Effector memory CD4-positive, alpha-beta T cell (primary cell): ENCODE data around the gene HMGCS2.
"Not testable (repeated sequence)": the region's sequence is repeated elsewhere in the genome, so short reads cannot be mapped to it uniquely, and the experiment has no call there.

Experiments used
- DNase-seq, 3 donors: peaks; one replicate each; pipeline ENCODE4 v3.0.0-alpha.2; 2020
- H3K27ac ChIP-seq: 2 replicates; pipeline ENCODE4 v1.7.0; 2013; ENCODE audit warnings: mild to moderate bottlenecking, low read length, moderate library complexity; ENCODE audit not compliant: insufficient read depth, poor library complexity, severe bottlenecking
- H3K27me3 ChIP-seq: replicated peaks from 2 replicates; pipeline ENCODE4 v1.7.0; 2013; ENCODE audit warnings: mild to moderate bottlenecking, low read length; ENCODE audit not compliant: insufficient read depth, control insufficient read depth, poor library complexity, severe bottlenecking
- H3K36me3 ChIP-seq: 2 replicates; pipeline ENCODE4 v1.7.0; 2013; ENCODE audit warnings: mild to moderate bottlenecking, low read length, moderate library complexity; ENCODE audit not compliant: control insufficient read depth, insufficient read depth
- H3K4me1 ChIP-seq: 2 replicates; pipeline ENCODE4 v1.7.0; 2013; ENCODE audit warnings: low read length, mild to moderate bottlenecking; ENCODE audit not compliant: control insufficient read depth, insufficient read depth, poor library complexity, severe bottlenecking
- H3K4me3 ChIP-seq: 2 replicates; pipeline ENCODE4 v1.7.0; 2013; ENCODE audit warnings: low read length, low read depth, mild to moderate bottlenecking; ENCODE audit not compliant: insufficient read depth, poor library complexity, severe bottlenecking
- H3K9me3 ChIP-seq: 2 replicates; pipeline ENCODE4 v1.7.0; 2013; ENCODE audit warnings: mild to moderate bottlenecking, low read length, moderate library complexity; ENCODE audit not compliant: control insufficient read depth

The HMGCS2 gene

GRCh38 chr1:119791377-119791776 is 22.7 kb upstream of the HMGCS2 start:
- Histone ChIP-seq H3K27me3 (no peaks in the 10 kb centered on the region), H3K9me3 (no peaks in the 10 kb centered on the region), H3K4me1 (no peaks in the 10 kb centered on the region), H3K27ac (no peak overlapping the region), H3K36me3 (no peaks in the 10 kb centered on the region), H3K4me3 (no peak overlapping the region)
- DNase-seq, result no peak

- H3K4me1 ChIP-seq, result no peaks in the 10 kb centered on the region
- H3K27ac ChIP-seq, result no peak overlapping the region
- no peak for DNase-seq
- H3K27me3 ChIP-seq, result no peaks in the 10 kb centered on the region
- no peaks in the 10 kb centered on the region for H3K9me3 ChIP-seq
- H3K4me3 ChIP-seq, result no peak overlapping the region
- no peaks in the 10 kb centered on the region for H3K36me3 ChIP-seq
Measured at GRCh38 chr1:119790451-119791198, 21.9 kb upstream of the HMGCS2 start.

DNA sequence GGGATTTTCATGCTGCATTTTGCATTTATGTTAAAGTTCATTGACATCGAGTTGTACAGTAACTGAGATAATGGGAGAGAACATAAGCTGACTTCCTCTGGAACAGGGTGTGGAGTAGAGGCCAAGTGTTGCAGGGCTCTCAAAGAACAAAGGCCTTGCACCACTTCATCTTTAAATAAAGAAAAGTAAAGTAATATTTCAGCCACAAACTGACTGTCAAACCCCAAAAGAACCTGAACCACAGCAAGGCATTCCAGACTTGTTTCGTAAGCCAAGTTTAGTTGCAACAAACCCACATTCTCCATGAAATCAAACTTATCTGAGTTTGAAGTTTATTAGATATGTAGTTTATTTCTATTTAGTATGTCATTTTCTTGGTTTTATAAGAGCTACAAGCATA is 19.1 kb upstream of the HMGCS2 start:
- Histone ChIP-seq H3K27ac (no peak overlapping the region), H3K27me3 (no peaks in the 10 kb centered on the region), H3K4me1 (no peaks in the 10 kb centered on the region), H3K9me3 (no peaks in the 10 kb centered on the region), H3K36me3 (no peaks in the 10 kb centered on the region), H3K4me3 (no peak overlapping the region)
- no peak for DNase-seq

DNA sequence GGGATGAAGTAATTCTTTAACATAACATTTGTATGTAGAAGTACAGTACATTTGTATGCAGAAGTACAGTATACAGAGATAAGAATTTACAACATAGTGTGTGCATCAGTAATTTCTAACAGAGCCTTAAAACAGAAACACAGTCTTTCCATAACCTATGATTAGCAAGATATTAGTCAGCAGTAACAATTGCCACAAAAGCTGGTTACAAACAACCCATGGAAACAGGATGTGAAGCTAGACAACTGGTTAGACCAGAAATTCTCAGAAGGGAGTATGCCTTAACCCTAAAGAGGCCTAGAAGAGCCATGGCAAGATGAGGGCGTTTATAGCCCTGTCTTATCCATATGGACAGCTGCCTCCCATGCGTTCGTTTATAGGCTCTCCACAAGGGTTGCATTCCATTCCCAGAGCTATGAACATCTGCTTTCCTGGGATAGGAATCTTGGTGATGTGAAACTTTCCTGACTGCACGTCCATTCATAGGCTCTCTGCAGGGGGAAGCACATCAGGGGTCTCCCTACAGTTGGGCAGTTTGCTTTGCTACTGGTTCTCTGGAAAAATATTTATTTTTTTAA is 17.9 kb upstream of the HMGCS2 start:
- not testable (repeated sequence) for H3K9me3 ChIP-seq, H3K27me3 ChIP-seq, H3K4me1 ChIP-seq, H3K27ac ChIP-seq, H3K36me3 ChIP-seq, DNase-seq, H3K4me3 ChIP-seq

DNA sequence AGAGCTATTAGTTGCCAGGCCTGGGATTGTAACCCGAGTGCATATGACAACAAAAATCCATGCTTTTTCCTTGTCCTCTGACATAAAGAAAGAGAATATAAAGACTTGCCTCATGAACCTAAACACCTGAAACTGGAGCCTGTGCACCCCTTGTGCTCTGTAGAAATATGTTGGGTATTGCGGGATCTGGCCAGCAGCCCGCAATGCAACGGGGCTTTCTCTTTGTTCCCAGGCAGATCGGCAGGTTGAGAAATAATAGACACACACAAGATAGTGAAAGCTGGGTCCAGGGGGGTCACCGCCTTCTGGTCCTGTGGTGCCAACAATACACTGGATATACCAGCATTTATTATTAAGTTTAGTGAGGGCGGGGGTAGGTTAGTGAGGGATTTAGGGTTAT is 17.3 kb upstream of the HMGCS2 start:
- not testable (repeated sequence) for DNase-seq, H3K36me3 ChIP-seq, H3K9me3 ChIP-seq, H3K27me3 ChIP-seq, H3K27ac ChIP-seq, H3K4me1 ChIP-seq, H3K4me3 ChIP-seq

DNA sequence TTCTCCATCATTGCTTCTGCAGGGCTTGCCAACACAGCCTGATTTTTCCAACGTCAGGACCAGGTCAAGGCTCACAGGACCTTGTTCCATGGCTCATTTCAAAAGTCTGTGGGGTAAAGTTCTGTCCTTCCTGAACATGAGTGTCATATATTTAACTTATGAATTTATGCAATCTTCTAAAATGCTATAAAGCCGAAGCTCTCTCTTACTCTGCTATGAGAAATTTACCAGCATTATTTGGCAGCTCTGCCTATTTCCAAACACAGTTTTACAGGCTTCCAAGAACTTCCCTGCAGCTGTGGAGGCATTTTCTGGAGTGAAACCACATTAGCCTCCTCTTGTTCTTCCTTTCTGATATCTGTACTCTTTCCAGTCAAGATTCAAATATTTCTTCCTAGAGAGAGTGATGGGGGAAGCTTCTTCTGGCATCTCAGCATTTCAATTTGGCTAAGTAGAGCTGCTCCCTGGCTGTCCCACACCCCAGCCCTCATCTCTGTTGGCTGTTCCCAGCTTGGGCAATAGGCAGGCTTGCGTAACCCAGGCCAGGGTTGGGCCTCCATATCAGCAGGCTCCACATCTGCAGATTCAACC is 15.6 kb upstream of the HMGCS2 start:
- no peak overlapping the region for H3K4me3 ChIP-seq
- H3K36me3 ChIP-seq, result no peaks in the 10 kb centered on the region
- no peaks in the 10 kb centered on the region for H3K4me1 ChIP-seq
- no peaks in the 10 kb centered on the region for H3K27me3 ChIP-seq
- no peak overlapping the region for H3K27ac ChIP-seq
- no peaks in the 10 kb centered on the region for H3K9me3 ChIP-seq
- DNase-seq, result no peak

DNA sequence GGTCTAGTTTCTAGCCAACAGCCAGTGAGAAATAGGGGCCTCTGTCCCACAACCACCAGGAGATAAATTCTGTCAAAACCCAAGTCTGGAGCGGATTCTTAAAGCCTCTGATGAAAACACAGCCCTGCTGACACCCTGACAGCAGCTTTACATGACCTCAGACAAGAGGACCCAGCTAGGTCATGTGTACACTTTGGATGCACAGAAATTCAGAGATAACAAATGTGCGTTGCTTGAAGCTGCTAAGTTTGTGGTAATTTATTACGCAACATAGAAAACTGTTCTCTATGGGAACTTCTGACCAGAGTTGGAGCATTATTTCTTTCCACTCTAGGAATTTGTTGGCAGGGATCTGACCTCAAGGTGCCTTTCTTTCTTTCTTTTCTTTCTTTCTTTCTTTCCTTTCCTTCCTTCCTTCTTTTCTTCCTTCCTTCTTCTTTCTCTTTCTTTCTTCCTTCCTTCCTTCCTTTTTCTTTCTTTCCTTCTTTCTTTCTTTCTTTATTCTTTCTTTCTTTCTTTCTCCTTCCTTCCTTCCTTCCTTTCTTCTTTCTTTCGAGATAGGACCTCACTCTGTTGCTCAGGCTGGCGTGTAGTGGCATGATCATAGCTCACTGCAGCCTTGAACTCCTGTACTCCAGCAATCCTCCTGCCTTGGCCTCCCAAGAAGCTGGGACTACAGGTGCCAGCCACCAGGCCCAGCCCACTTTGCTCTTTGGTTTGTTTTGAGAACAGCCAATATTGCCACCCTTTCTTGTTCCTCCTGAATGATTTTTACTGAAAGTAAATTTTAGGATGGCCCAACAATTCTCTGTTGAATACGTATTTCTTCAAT is 14.9 kb upstream of the HMGCS2 start:
- no peak for DNase-seq
- H3K27me3 ChIP-seq, result no peaks in the 10 kb centered on the region
- no peaks in the 10 kb centered on the region for H3K9me3 ChIP-seq
- no peak overlapping the region for H3K4me3 ChIP-seq
- no peaks in the 10 kb centered on the region for H3K36me3 ChIP-seq
- H3K27ac ChIP-seq, result no peak overlapping the region
- no peaks in the 10 kb centered on the region for H3K4me1 ChIP-seq

DNA sequence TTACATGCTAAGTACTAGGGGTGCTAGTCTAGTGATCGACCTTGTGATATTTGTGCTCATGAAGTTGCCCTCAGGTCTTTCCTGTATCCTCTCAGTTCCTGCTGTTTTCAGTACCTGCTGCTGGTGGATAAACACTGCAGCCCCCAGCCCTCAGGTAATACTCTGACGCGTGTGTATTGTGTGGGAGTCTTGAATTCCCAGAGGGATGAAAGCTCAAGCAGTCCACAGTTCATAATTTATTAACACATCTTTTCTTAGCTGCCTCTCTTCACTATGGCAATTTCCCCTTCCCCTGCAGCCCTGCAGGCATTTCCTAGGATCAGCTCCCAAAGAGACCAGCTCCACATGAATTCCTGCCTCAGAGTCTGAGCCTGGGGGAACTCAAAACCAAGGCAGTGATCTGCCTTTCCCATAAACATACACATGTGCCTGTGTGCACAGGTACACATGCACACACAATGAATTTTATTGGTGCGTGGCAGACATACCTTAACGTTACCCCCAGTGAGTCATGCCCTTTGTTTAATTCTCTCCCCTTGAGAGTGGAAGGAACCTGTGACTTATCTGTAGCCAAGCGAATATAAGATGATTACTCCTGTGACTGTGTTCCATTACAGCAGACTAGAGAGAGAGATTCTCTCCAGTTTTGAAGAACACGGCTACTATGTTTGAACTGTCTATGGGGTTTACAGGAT is 14.1 kb upstream of the HMGCS2 start:
- Histone ChIP-seq H3K4me1 (no peaks in the 10 kb centered on the region), H3K27ac (no peak overlapping the region), H3K27me3 (no peaks in the 10 kb centered on the region), H3K4me3 (no peak overlapping the region), H3K36me3 (no peaks in the 10 kb centered on the region), H3K9me3 (no peaks in the 10 kb centered on the region)
- no peak for DNase-seq

GRCh38 chr1:119781434-119782210 is 12.9 kb upstream of the HMGCS2 start:
- Histone ChIP-seq H3K4me1 (no peaks in the 10 kb centered on the region), H3K9me3 (no peaks in the 10 kb centered on the region), H3K27me3 (no peaks in the 10 kb centered on the region), H3K27ac (no peak overlapping the region), H3K36me3 (no peaks in the 10 kb centered on the region), H3K4me3 (no peak overlapping the region)
- no peak for DNase-seq
